ENCODE measurements around the gene PTPRU.

PTPRU gene

GRCh38 chr1:29237129-29237821 is 953 bp downstream of the PTPRU start (continued):
- TF ChIP-seq ZNF280D (tag by site-specific recombination; IDR thresholded peaks at IDR 0.05) (no peak), ZSCAN5A (tag by site-specific recombination; IDR thresholded peaks at IDR 0.05) (peak; percentile 60; the same call in 1 of the 2 replicates), ATF2 (tag by site-specific recombination; IDR thresholded peaks at IDR 0.05; ENCODE audit: low read depth) (no peak), ZNF394 (tag by site-specific recombination; IDR thresholded peaks at IDR 0.05; ENCODE audit: borderline replicate concordance) (no peak), SCRT2 (tag by site-specific recombination; IDR thresholded peaks at IDR 0.05) (no peak; the same call in 1 of the 2 replicates)

GRCh38 chr1:29237852-29238619 is 1.7 kb downstream of the PTPRU start:
- H3K27ac ChIP-seq (ENCODE audit: extremely low read depth, low read depth, low read length) = peak overlapping the region; percentile 9; the same call in 1 of the 2 replicates
- ChIA-PET CTCF (interaction anchor here (0.6 kb wide), 1 partner anchor 1031 kb away, joined by 3 read pairs; no protein-coding TSS in a partner anchor), POLR2A (no interaction called here)
- H3K4me3 ChIP-seq (ENCODE audit: low read depth, low read length) = peak overlapping the region; percentile 82
- H3K4me1 ChIP-seq (ENCODE audit: control insufficient read depth, insufficient read depth, low read length) = peaks cover 4% of the 10 kb centered on the region; the same call in 1 of the 2 replicates
- no peaks in the 10 kb centered on the region for H3K9me3 ChIP-seq (ENCODE audit: control insufficient read depth, insufficient read depth, low read depth, low read length)
- H3K36me3 ChIP-seq (ENCODE audit: control insufficient read depth in 2 of 2, insufficient read depth in 1 of 2, low read length in 2 of 2) = no peaks in the 10 kb centered on the region
- TF ChIP-seq ZNF561 (tag by site-specific recombination; IDR thresholded peaks at IDR 0.05; ENCODE audit: borderline replicate concordance) (no peak), ZNF560 (tag by site-specific recombination; IDR thresholded peaks at IDR 0.05; ENCODE audit: borderline replicate concordance) (no peak), ZNF600 (tag by site-specific recombination; IDR thresholded peaks at IDR 0.05) (peak; percentile 79), MZF1 (tag by site-specific recombination; IDR thresholded peaks at IDR 0.05; ENCODE audit: borderline replicate concordance) (no peak), ZNF626 (tag by site-specific recombination; IDR thresholded peaks at IDR 0.05) (no peak), ZNF211 (tag by site-specific recombination; IDR thresholded peaks at IDR 0.05; ENCODE audit: low read depth) (no peak), ZNF155 (tag by site-specific recombination; IDR thresholded peaks at IDR 0.05) (no peak), ZNF521 (tag by site-specific recombination; IDR thresholded peaks at IDR 0.05) (no peak), HIC1 (tag by site-specific recombination; IDR thresholded peaks at IDR 0.05) (no peak), PRDM4 (tag by site-specific recombination; IDR thresholded peaks at IDR 0.05) (no peak), ZBTB48 (tag by site-specific recombination; IDR thresholded peaks at IDR 0.05) (0 out of 2 replicates have a peak, but pooled peaks have one; percentile 17), ZNF623 (tag by site-specific recombination; IDR thresholded peaks at IDR 0.05) (no peak), KLF17 (tag by site-specific recombination; IDR thresholded peaks at IDR 0.05) (peak; percentile 34; the same call in 1 of the 2 replicates), ZNF248 (tag by site-specific recombination; IDR thresholded peaks at IDR 0.05) (no peak), IKZF3 (tag by site-specific recombination; IDR thresholded peaks at IDR 0.05) (peak; percentile 27; the same call in 1 of the 2 replicates)
